ENCODE data around the gene FBP2. TPM values are rescaled to one million over a fixed set of nuclear protein-coding genes. Genes with fewer than 3 reads are reported as not detected.
"Not testable (repeated sequence)": the region's sequence is repeated elsewhere in the genome, so short reads cannot be mapped to it uniquely, and the experiment has no call there.

FBP2 gene
- polyA plus RNA-seq, 1 donor (not counting 4 experiments of a cell fraction or from before 2014, with no cell fraction given), result not detected

- H3K79me2 ChIP-seq (ENCODE audit: control insufficient read depth, insufficient read depth, low read length), result no peaks in the 10 kb centered on the region
- no peak overlapping the region for H3K27ac ChIP-seq (ENCODE audit: control insufficient read depth, insufficient read depth, low read length)
- no peaks in the 10 kb centered on the region for H4K20me1 ChIP-seq (ENCODE audit: control insufficient read depth, extremely low read depth, insufficient read depth, low read length)
- H3K4me2 ChIP-seq (ENCODE audit: control insufficient read depth, extremely low read depth, insufficient read depth, low read depth, low read length), result no peak overlapping the region
- dilution Hi-C loops (cut with MboI; ENCODE audit: extremely low pct_ligation_motif_present, low sequenced_read_pairs), result no loop called here
- FAIRE-seq (no peak), DNase-seq (ENCODE audit: low read depth, low spot score) (no peak)
- H3K36me3 ChIP-seq (ENCODE audit: control insufficient read depth in 2 of 2, extremely low read depth in 1 of 2, insufficient read depth in 2 of 2, low read length in 2 of 2), result no peaks in the 10 kb centered on the region
- no peak for TF ChIP-seq EZH2 (IDR thresholded peaks at IDR 0.05; ENCODE audit: low read length)
- no peak for TF ChIP-seq CTCF (optimal IDR thresholded peaks at IDR 0.05 in 1 of 3, IDR thresholded peaks at IDR 0.05 in 1 of 3, conservative IDR thresholded peaks at IDR 0.05 in 1 of 3; ENCODE audit: extremely low read depth in 1 of 3, insufficient read depth in 2 of 3, low read length in 3 of 3)
- no peak overlapping the region for H3K4me3 ChIP-seq (ENCODE audit: control insufficient read depth in 2 of 3, extremely low read depth in 1 of 3, insufficient read depth in 2 of 3, low read depth in 1 of 3, low read length in 3 of 3)
- no peak overlapping the region for H2AFZ ChIP-seq (ENCODE audit: control insufficient read depth, low read length)
- no peaks in the 10 kb centered on the region for H3K27me3 ChIP-seq (ENCODE audit: control insufficient read depth, extremely low read depth, insufficient read depth, low read length)
- H3K9me3 ChIP-seq (ENCODE audit: control insufficient read depth, low read depth, low read length), result no peaks in the 10 kb centered on the region
- H3K4me1 ChIP-seq (ENCODE audit: control insufficient read depth, extremely low read depth, insufficient read depth, low read length), result no peaks in the 10 kb centered on the region
- H3K9ac ChIP-seq (ENCODE audit: control insufficient read depth, extremely low read depth, insufficient read depth, low read length), result no peak overlapping the region
- H3K9me1 ChIP-seq (ENCODE audit: control insufficient read depth, extremely low read depth, insufficient read depth, low read length), result no peaks in the 10 kb centered on the region
These were observed 47.7 kb downstream of the FBP2 start for GRCh38 chr9:94545940-94546339.

- dilution Hi-C loops (cut with MboI; ENCODE audit: extremely low pct_ligation_motif_present, low sequenced_read_pairs); H3K4me1 ChIP-seq (ENCODE audit: control insufficient read depth, extremely low read depth, insufficient read depth, low read length); H4K20me1 ChIP-seq (ENCODE audit: control insufficient read depth, extremely low read depth, insufficient read depth, low read length); H3K27ac ChIP-seq (ENCODE audit: control insufficient read depth, insufficient read depth, low read length); H3K9me3 ChIP-seq (ENCODE audit: control insufficient read depth, low read depth, low read length); H3K9me1 ChIP-seq (ENCODE audit: control insufficient read depth, extremely low read depth, insufficient read depth, low read length); H3K79me2 ChIP-seq (ENCODE audit: control insufficient read depth, insufficient read depth, low read length); H3K4me3 ChIP-seq (ENCODE audit: control insufficient read depth in 2 of 3, extremely low read depth in 1 of 3, insufficient read depth in 2 of 3, low read depth in 1 of 3, low read length in 3 of 3); H3K27me3 ChIP-seq (ENCODE audit: control insufficient read depth, extremely low read depth, insufficient read depth, low read length); H3K36me3 ChIP-seq (ENCODE audit: control insufficient read depth in 2 of 2, extremely low read depth in 1 of 2, insufficient read depth in 2 of 2, low read length in 2 of 2); H2AFZ ChIP-seq (ENCODE audit: control insufficient read depth, low read length); H3K4me2 ChIP-seq (ENCODE audit: control insufficient read depth, extremely low read depth, insufficient read depth, low read depth, low read length); FAIRE-seq; H3K9ac ChIP-seq (ENCODE audit: control insufficient read depth, extremely low read depth, insufficient read depth, low read length); DNase-seq (ENCODE audit: low read depth, low spot score): not testable (repeated sequence)
These were observed 49.3 kb downstream of the FBP2 start for GRCh38 chr9:94544335-94544734.

- TF ChIP-seq EZH2 (IDR thresholded peaks at IDR 0.05; ENCODE audit: low read length) (no peak), CTCF (optimal IDR thresholded peaks at IDR 0.05 in 1 of 3, IDR thresholded peaks at IDR 0.05 in 1 of 3, conservative IDR thresholded peaks at IDR 0.05 in 1 of 3; ENCODE audit: extremely low read depth in 1 of 3, insufficient read depth in 2 of 3, low read length in 3 of 3) (no peak)
These were observed 54.7 kb downstream of the FBP2 start for GRCh38 chr9:94538908-94539307.

More at GRCh38 chr9:94538908-94539307, 54.7 kb downstream of the FBP2 start:
- DNase-seq (ENCODE audit: low read depth, low spot score), result no peak
- Histone ChIP-seq H3K27ac (ENCODE audit: control insufficient read depth, insufficient read depth, low read length) (no peak overlapping the region), H3K9me3 (ENCODE audit: control insufficient read depth, low read depth, low read length) (no peaks in the 10 kb centered on the region), H3K9ac (ENCODE audit: control insufficient read depth, extremely low read depth, insufficient read depth, low read length) (no peak overlapping the region), H3K4me1 (ENCODE audit: control insufficient read depth, extremely low read depth, insufficient read depth, low read length) (no peaks in the 10 kb centered on the region), H4K20me1 (ENCODE audit: control insufficient read depth, extremely low read depth, insufficient read depth, low read length) (no peaks in the 10 kb centered on the region), H3K27me3 (ENCODE audit: control insufficient read depth, extremely low read depth, insufficient read depth, low read length) (no peaks in the 10 kb centered on the region), H3K36me3 (ENCODE audit: control insufficient read depth in 2 of 2, extremely low read depth in 1 of 2, insufficient read depth in 2 of 2, low read length in 2 of 2) (no peaks in the 10 kb centered on the region), H3K9me1 (ENCODE audit: control insufficient read depth, extremely low read depth, insufficient read depth, low read length) (no peaks in the 10 kb centered on the region), H2AFZ (ENCODE audit: control insufficient read depth, low read length) (no peak overlapping the region), H3K4me3 (ENCODE audit: control insufficient read depth in 2 of 3, extremely low read depth in 1 of 3, insufficient read depth in 2 of 3, low read depth in 1 of 3, low read length in 3 of 3) (no peak overlapping the region), H3K79me2 (ENCODE audit: control insufficient read depth, insufficient read depth, low read length) (no peaks in the 10 kb centered on the region), H3K4me2 (ENCODE audit: control insufficient read depth, extremely low read depth, insufficient read depth, low read depth, low read length) (no peak overlapping the region)
- no peak for FAIRE-seq
- dilution Hi-C loops (cut with MboI; ENCODE audit: extremely low pct_ligation_motif_present, low sequenced_read_pairs), result no loop called here
